ENCODE data around the gene UGT1A1.
"Not testable (repeated sequence)": the region's sequence is repeated elsewhere in the genome, so short reads cannot be mapped to it uniquely, and the experiment has no call there.

The UGT1A1 gene

GRCh38 chr2:233760043-233760442, at the start of gene UGT1A1:
UGT1A1 (plus strand) TSS chr2:233760270; CDS start chr2:233760288, 18 bp downstream.
- DNase-seq = no peak

GRCh38 chr2:233711312-233712008, 48.6 kb upstream of the UGT1A1 start:
- peak; percentile 52 for DNase-seq

- no peak for DNase-seq
Measured at GRCh38 chr2:233712611-233713261, 47.3 kb upstream of the UGT1A1 start, which contains the start of gene UGT1A5. UGT1A5 (plus strand) TSS chr2:233712907; CDS start chr2:233712992, 85 bp downstream.

- no peak for DNase-seq
Measured at GRCh38 chr2:233713262-233713615, 46.8 kb upstream of the UGT1A1 start.

- no peak for DNase-seq
Measured at GRCh38 chr2:233714121-233714520, 45.9 kb upstream of the UGT1A1 start.

GRCh38 chr2:233718552-233718951, 41.5 kb upstream of the UGT1A1 start, which contains the start of gene UGT1A4:
UGT1A4 (plus strand) TSS chr2:233718736; CDS start chr2:233718821, 85 bp downstream.
- no peak for DNase-seq

GRCh38 chr2:233728723-233729301, 31.3 kb upstream of the UGT1A1 start, which contains the start of gene UGT1A3:
UGT1A3 (plus strand) TSS chr2:233729042; CDS start chr2:233729127, 85 bp downstream.
- no peak for DNase-seq

- DNase-seq = not testable (repeated sequence)
Measured at GRCh38 chr2:233736868-233737653, 23.0 kb upstream of the UGT1A1 start.

GRCh38 chr2:233740870-233741269, 19.2 kb upstream of the UGT1A1 start:
- no peak for DNase-seq

GRCh38 chr2:233743464-233744259, 16.4 kb upstream of the UGT1A1 start:
- DNase-seq = no peak

GRCh38 chr2:233745073-233745755, 14.9 kb upstream of the UGT1A1 start:
- DNase-seq = no peak

GRCh38 chr2:233745838-233746237, 14.2 kb upstream of the UGT1A1 start:
- not testable (repeated sequence) for DNase-seq

GRCh38 chr2:233746475-233747282, 13.4 kb upstream of the UGT1A1 start:
- DNase-seq = no peak

- DNase-seq = no peak
Measured at GRCh38 chr2:233747283-233747544, 12.9 kb upstream of the UGT1A1 start.

GRCh38 chr2:233750689-233751088, 9.4 kb upstream of the UGT1A1 start:
- DNase-seq = not testable (repeated sequence)

GRCh38 chr2:233751212-233752009, 8.7 kb upstream of the UGT1A1 start:
- DNase-seq = not testable (repeated sequence)

- no peak for DNase-seq
Measured at GRCh38 chr2:233754872-233755611, 5.0 kb upstream of the UGT1A1 start.

- DNase-seq = no peak
Measured at GRCh38 chr2:233756429-233757081, 3.5 kb upstream of the UGT1A1 start.

- DNase-seq = no peak
Measured at GRCh38 chr2:233758141-233758540, 1.9 kb upstream of the UGT1A1 start.
